Spleen (tissue), 11 donors: Measurements from ENCODE around the gene SLC25A6. TPM values are rescaled to one million over a fixed set of nuclear protein-coding genes. Genes with fewer than 3 reads are reported as not detected.
"Not testable (repeated sequence)": the region's sequence is repeated elsewhere in the genome, so short reads cannot be mapped to it uniquely, and the experiment has no call there.

Source experiments
- DNase-seq: peaks from one replicate; pipeline ENCODE4 v3.0.0-alpha.2; 2020
- H3K27ac ChIP-seq, 8 donors: fragments of 200-600 bp; sonication (generic) in 7 of 8; 1 replicate in 4 of 8; 2 replicates in 4 of 8; pipeline versions ENCODE4 v1.5.0 to v1.8.0; 2016 to 2021; ENCODE audit warnings: inconsistent platforms in 4 of 8, mild to moderate bottlenecking in 4 of 8, moderate library complexity in 1 of 8
- H3K27me3 ChIP-seq, 7 donors: fragments of 200-600 bp; sonication (generic) in 6 of 7; replicated peaks in 1 of 7; 1 replicate in 4 of 7; 2 replicates in 3 of 7; pipeline versions ENCODE4 v1.5.0 to v1.8.0; 2016 to 2021; ENCODE audit warnings: inconsistent platforms in 3 of 7, mild to moderate bottlenecking in 1 of 7
- H3K36me3 ChIP-seq, 6 donors: fragments of 200-600 bp; sonication (generic) in 5 of 6; 1 replicate in 4 of 6; 2 replicates in 2 of 6; pipeline versions ENCODE4 v1.5.0 to v1.8.0; 2016 to 2021; ENCODE audit warnings: inconsistent platforms in 2 of 6
- H3K4me1 ChIP-seq, 6 donors: fragments of 200-600 bp; sonication (generic) in 5 of 6; 1 replicate in 3 of 6; 2 replicates in 3 of 6; pipeline versions ENCODE4 v1.5.0 to v1.8.0; 2016 to 2021; ENCODE audit warnings: inconsistent platforms in 3 of 6
- H3K4me3 ChIP-seq, 8 donors: fragments of 200-600 bp; sonication (generic) in 7 of 8; 1 replicate in 4 of 8; 2 replicates in 4 of 8; pipeline versions ENCODE4 v1.5.0 to v1.8.0; 2016 to 2021; ENCODE audit warnings: inconsistent platforms in 4 of 8, mild to moderate bottlenecking in 4 of 8, moderate library complexity in 2 of 8
- H3K9me3 ChIP-seq, 8 donors: fragments of 200-600 bp; sonication (generic) in 7 of 8; 1 replicate in 4 of 8; 2 replicates in 4 of 8; pipeline versions ENCODE4 v1.5.0 to v1.8.0; 2016 to 2021; ENCODE audit warnings: inconsistent platforms in 4 of 8
- CTCF ChIP-seq, 11 experiments: fragments of 200-600 bp in 7 of 11; fragments of 450-650 bp in 4 of 11; sonication (generic) in 4 of 11; IDR thresholded peaks in 8 of 11; conservative IDR thresholded peaks in 3 of 11; 1 replicate in 7 of 11; 2 replicates in 4 of 11; pipeline versions ENCODE4 v1.4.0 to v1.8.0; 2016 to 2021; ENCODE audit warnings: antibody characterized with exemption in 11 of 11, inconsistent platforms in 4 of 11, mild to moderate bottlenecking in 1 of 11
- POLR2A ChIP-seq, 3 donors: fragments of 450-650 bp; IDR thresholded peaks; one replicate each; pipeline ENCODE4 v1.5.1; 2017; ENCODE audit warnings: antibody characterized with exemption in 3 of 3, mild to moderate bottlenecking in 1 of 3
- POLR2AphosphoS5 ChIP-seq, 3 donors: sonication (generic); formaldehyde crosslinking; IDR thresholded peaks; one replicate each; pipeline ENCODE4 v1.5.1; 2017; ENCODE audit warnings: antibody characterized with exemption in 3 of 3
- WGBS, 5 donors: extraction: QIAGEN DNeasy Blood & Tissue Kit in 3 of 5; methylation state at CpG; one replicate each; pipeline versions ENCODE4 v1.1.5 to v1.1.7; 2013 to 2018; 5-methylcytosine and 5-hydroxymethylcytosine counted together
- intact Hi-C: fragments of 100-400 bp; cut with DNase I; formaldehyde crosslinking; loops from one replicate; pipeline ENCODE4 v1.15.0; 2023; ENCODE audit warnings: low total_unique reads
- polyA plus RNA-seq, 3 donors: library from polyadenylated mRNA; stranded (reverse); fragments of 200-250 nt; gene quantifications; one replicate each; pipeline ENCODE4 v1.2.1, GENCODE V29; 2013
- total RNA-seq, 7 donors: library from RNA; depleted of rRNA in 3 of 7; stranded (reverse); fragments of >200 nt in 3 of 7; fragmentation: NEBNext Ultra II Directional in 4 of 7; extraction: Animal tissue kit (Norgen Biotek cat#: 25700) in 4 of 7; gene quantifications; one replicate each; pipeline versions ENCODE4 v1.1.0 to v1.2.1, GENCODE V29; 2016 to 2021
- donor health status: healthy with polysubstance abuse.
- donor health status: DM: no; HTN: no; CAD: no; lungs with moderate emphysema.
- donor health status: DM: no; HTN: no; CAD: no.
- donor health status: Bipolar disorder and iron deficiency.
- donor health status: healthy.
- donor health status: DM: no; HTN: no; CAD: no.
- donor health status: DM: yes; HTN: yes; CAD: no.

Gene SLC25A6
- total and polyA plus RNA-seq, 10 donors: 255 to 443 (median 305) TPM

- TF ChIP-seq POLR2A (IDR thresholded peaks at IDR 0.05) (no peak), POLR2AphosphoS5 (IDR thresholded peaks at IDR 0.05) (peak in 1 of 3 donors; percentile 47)
- Histone ChIP-seq H3K36me3 (peaks cover 0 to 32% (median 16%) of the 10 kb centered on the region in 6 donors), H3K27me3 (no peaks in the 10 kb centered on the region), H3K9me3 (peaks cover 0 to 20% (median 13%) of the 10 kb centered on the region in 8 donors), H3K4me3 (no peak overlapping the region), H3K4me1 (peaks cover 0 to 7% (median 0%) of the 10 kb centered on the region in 6 donors), H3K27ac (peak overlapping the region in 1 of 8 donors; percentile 25)
- peak; percentile 63 for DNase-seq
- intact Hi-C loops: no loop called here
- whole genome bisulfite sequencing, 5 donors: 35 to 42% (median 36%) methylated on average over 11 of the region's 11 CpGs
Observed at GRCh38 chrX:1355131-1356046, 36.5 kb downstream of the SLC25A6 start.

- DNase-seq: peak; percentile 30
Observed at GRCh38 chrX:1354036-1355019, 37.6 kb downstream of the SLC25A6 start.

GRCh38 chrX:1351981-1352714 is 39.8 kb downstream of the SLC25A6 start:
- Histone ChIP-seq H3K9me3 (peaks cover 0 to 4% (median 0%) of the 10 kb centered on the region in 8 donors), H3K27ac (no peak overlapping the region), H3K4me1 (peaks cover 0 to 7% (median 0%) of the 10 kb centered on the region in 6 donors), H3K36me3 (peaks cover 0 to 11% (median 0%) of the 10 kb centered on the region in 6 donors), H3K4me3 (no peak overlapping the region), H3K27me3 (no peaks in the 10 kb centered on the region)
- intact Hi-C loops: no loop called here
- 91 to 96% (median 94%) methylated on average over 47 to 49 of the region's 49 CpGs for WGBS, 5 donors
- DNase-seq: peak; percentile 69
- TF ChIP-seq POLR2AphosphoS5 (IDR thresholded peaks at IDR 0.05) (peak; percentile 30 to 68 (median 51)), POLR2A (IDR thresholded peaks at IDR 0.05) (no peak)

More at GRCh38 chrX:1354036-1355019, 37.6 kb downstream of the SLC25A6 start:
- no peaks in the 10 kb centered on the region for H3K27me3 ChIP-seq
- peaks cover 0 to 7% (median 0%) of the 10 kb centered on the region in 6 donors for H3K4me1 ChIP-seq
- H3K36me3 ChIP-seq: peaks cover 0 to 30% (median 15%) of the 10 kb centered on the region in 6 donors
- H3K27ac ChIP-seq: no peak overlapping the region
- 79 to 92% (median 88%) methylated on average over 11 of the region's 11 CpGs for WGBS, 5 donors
- TF ChIP-seq POLR2AphosphoS5 (IDR thresholded peaks at IDR 0.05) (no peak), CTCF (IDR thresholded peaks at IDR 0.05 in 8 of 11, conservative IDR thresholded peaks at IDR 0.05 in 3 of 11) (no peak), POLR2A (IDR thresholded peaks at IDR 0.05) (no peak)
- intact Hi-C loops: no loop called here
- no peak overlapping the region for H3K4me3 ChIP-seq
- H3K9me3 ChIP-seq: peaks cover 0 to 20% (median 13%) of the 10 kb centered on the region in 8 donors

GRCh38 chrX:1349606-1350005 is 42.3 kb downstream of the SLC25A6 start:
- H3K4me1 ChIP-seq, H3K9me3 ChIP-seq, H3K27ac ChIP-seq, H3K4me3 ChIP-seq, H3K27me3 ChIP-seq, intact Hi-C loops: not testable (repeated sequence)
- H3K36me3 ChIP-seq: peaks cover 0 to 26% (median 0%) of the 10 kb centered on the region in 6 donors
- DNase-seq: peak; percentile 27
- WGBS, 5 donors: 92 to 98% (median 96%) methylated on average over 15 of the region's 15 CpGs
